GM23338 (cell line): ENCODE measurements around the gene TXNDC16. TPM values are rescaled to one million over a fixed set of nuclear protein-coding genes. Genes with fewer than 3 reads are reported as not detected.

Experiments used
- ATAC-seq: fragments of 200-7000 bp; cut with Tn5 transposase; 3 replicates; pipeline ENCODE4 v1.9.1; 2020
- DNase-seq: peaks from one replicate; pipeline ENCODE4 v3.0.0-alpha.2; 2015; ENCODE audit warnings: low spot score
- H2AFZ ChIP-seq: fragments of 200-600 bp; sonication (generic); 2 replicates; pipeline ENCODE4 v1.8.0; 2016; ENCODE audit warnings: antibody characterized with exemption, mild to moderate bottlenecking, moderate library complexity
- H3F3A ChIP-seq: fragments of 200-600 bp; sonication (generic); replicated peaks from 2 replicates; pipeline ENCODE4 v1.8.0; 2017; ENCODE audit warnings: antibody characterized with exemption, mixed run types, low read depth
- H3K27ac ChIP-seq: fragments of 200-600 bp; sonication (generic); 2 replicates; pipeline ENCODE4 v1.6.1; 2016; ENCODE audit warnings: low read depth
- H3K27me3 ChIP-seq: fragments of 200-600 bp; sonication (generic); 2 replicates; pipeline ENCODE4 v1.8.0; 2016; ENCODE audit warnings: mild to moderate bottlenecking, mixed run types, moderate library complexity; ENCODE audit not compliant: insufficient read depth
- H3K36me3 ChIP-seq: fragments of 200-600 bp; sonication (generic); 2 replicates; pipeline ENCODE4 v1.8.0; 2016; ENCODE audit warnings: mild to moderate bottlenecking; ENCODE audit not compliant: insufficient read depth
- H3K4me1 ChIP-seq: fragments of 200-600 bp; sonication (generic); 2 replicates; pipeline ENCODE4 v1.8.0; 2016; ENCODE audit warnings: mild to moderate bottlenecking, moderate library complexity; ENCODE audit not compliant: insufficient read depth
- H3K4me2 ChIP-seq: fragments of 200-600 bp; sonication (generic); 2 replicates; pipeline ENCODE4 v1.7.1; 2017; ENCODE audit warnings: mixed run types
- H3K4me3 ChIP-seq: fragments of 200-600 bp; sonication (generic); 2 replicates; pipeline ENCODE4 v1.6.1; 2016; ENCODE audit warnings: mixed run types
- H3K79me2 ChIP-seq: fragments of 200-600 bp; sonication (generic); replicated peaks from 2 replicates; pipeline ENCODE4 v1.8.0; 2017; ENCODE audit warnings: mild to moderate bottlenecking; ENCODE audit not compliant: insufficient read depth
- H3K9me2 ChIP-seq: fragments of 200-600 bp; sonication (generic); 2 replicates; pipeline ENCODE4 v1.8.0; 2017; ENCODE audit not compliant: insufficient read depth
- H4K20me1 ChIP-seq: fragments of 200-600 bp; sonication (generic); replicated peaks from 2 replicates; pipeline ENCODE4 v1.8.0; 2017; ENCODE audit warnings: mild to moderate bottlenecking; ENCODE audit not compliant: insufficient read depth
- H3K27ac Mint-ChIP-seq: 2 replicates; pipeline ENCODE4 v1.8.0; 2020; ENCODE audit warnings: inconsistent platforms, mild to moderate bottlenecking, moderate library complexity, mixed read lengths
- H3K27me3 Mint-ChIP-seq: 3 replicates; pipeline ENCODE4 v1.8.0; 2022; ENCODE audit warnings: low read depth, mild to moderate bottlenecking, moderate library complexity, mixed read lengths, inconsistent platforms; ENCODE audit not compliant: insufficient read depth, poor library complexity
- H3K36me3 Mint-ChIP-seq: 3 replicates; pipeline ENCODE4 v1.8.0; 2021; ENCODE audit warnings: low read depth, mild to moderate bottlenecking, inconsistent platforms, moderate library complexity, mixed read lengths
- H3K4me1 Mint-ChIP-seq: 3 replicates; pipeline ENCODE4 v1.8.0; 2020; ENCODE audit warnings: mild to moderate bottlenecking, inconsistent platforms, mixed read lengths
- H3K4me3 Mint-ChIP-seq: 3 replicates; pipeline ENCODE4 v1.8.0; 2021; ENCODE audit warnings: moderate library complexity, mild to moderate bottlenecking, inconsistent platforms, mixed read lengths
- H3K9me3 Mint-ChIP-seq: 3 replicates; pipeline ENCODE4 v1.8.0; 2020; ENCODE audit warnings: moderate library complexity, mild to moderate bottlenecking, inconsistent platforms, mixed read lengths
- polyA plus RNA-seq: library from polyadenylated mRNA; unstranded; fragments of >200 nt; fragmentation: Nextera tagmentation; extraction: Ambion mirVana; gene quantifications from 2 replicates; pipeline ENCODE4 v1.2.1, GENCODE V29; 2016
- total RNA-seq: library from RNA; depleted of rRNA; stranded (reverse); fragments of >200 nt; shearing (Covaris generic); gene quantifications from 2 replicates; pipeline ENCODE4 v1.2.3, GENCODE V29; 2014
- TF ChIP-seq, protein P1 (sequence below): fragments of 250-450 bp; sonication (Bioruptor Pico); IDR thresholded peaks from 2 replicates; pipeline ENCODE4 v1.5.0; 2020; ENCODE audit warnings: mild to moderate bottlenecking, moderate library complexity
- TF ChIP-seq, protein P2 (sequence below), 2 experiments: fragments of 200-600 bp in 1 of 2; sonication (generic) in 1 of 2; conservative IDR thresholded peaks; 2 replicates each; pipeline versions ENCODE4 v1.5.1 to v1.6.1; 2016 to 2017; ENCODE audit warnings: antibody characterized with exemption in 2 of 2, low read depth in 2 of 2, mild to moderate bottlenecking in 2 of 2, moderate library complexity in 1 of 2

Gene TXNDC16
- total and polyA plus RNA-seq, 2 experiments from 2014 or later = 13.6 to 14.0 TPM

GRCh38 chr14:52553002-52553670 is 831 bp upstream of the TXNDC16 start (continued):
- TF ChIP-seq, protein P1, sequence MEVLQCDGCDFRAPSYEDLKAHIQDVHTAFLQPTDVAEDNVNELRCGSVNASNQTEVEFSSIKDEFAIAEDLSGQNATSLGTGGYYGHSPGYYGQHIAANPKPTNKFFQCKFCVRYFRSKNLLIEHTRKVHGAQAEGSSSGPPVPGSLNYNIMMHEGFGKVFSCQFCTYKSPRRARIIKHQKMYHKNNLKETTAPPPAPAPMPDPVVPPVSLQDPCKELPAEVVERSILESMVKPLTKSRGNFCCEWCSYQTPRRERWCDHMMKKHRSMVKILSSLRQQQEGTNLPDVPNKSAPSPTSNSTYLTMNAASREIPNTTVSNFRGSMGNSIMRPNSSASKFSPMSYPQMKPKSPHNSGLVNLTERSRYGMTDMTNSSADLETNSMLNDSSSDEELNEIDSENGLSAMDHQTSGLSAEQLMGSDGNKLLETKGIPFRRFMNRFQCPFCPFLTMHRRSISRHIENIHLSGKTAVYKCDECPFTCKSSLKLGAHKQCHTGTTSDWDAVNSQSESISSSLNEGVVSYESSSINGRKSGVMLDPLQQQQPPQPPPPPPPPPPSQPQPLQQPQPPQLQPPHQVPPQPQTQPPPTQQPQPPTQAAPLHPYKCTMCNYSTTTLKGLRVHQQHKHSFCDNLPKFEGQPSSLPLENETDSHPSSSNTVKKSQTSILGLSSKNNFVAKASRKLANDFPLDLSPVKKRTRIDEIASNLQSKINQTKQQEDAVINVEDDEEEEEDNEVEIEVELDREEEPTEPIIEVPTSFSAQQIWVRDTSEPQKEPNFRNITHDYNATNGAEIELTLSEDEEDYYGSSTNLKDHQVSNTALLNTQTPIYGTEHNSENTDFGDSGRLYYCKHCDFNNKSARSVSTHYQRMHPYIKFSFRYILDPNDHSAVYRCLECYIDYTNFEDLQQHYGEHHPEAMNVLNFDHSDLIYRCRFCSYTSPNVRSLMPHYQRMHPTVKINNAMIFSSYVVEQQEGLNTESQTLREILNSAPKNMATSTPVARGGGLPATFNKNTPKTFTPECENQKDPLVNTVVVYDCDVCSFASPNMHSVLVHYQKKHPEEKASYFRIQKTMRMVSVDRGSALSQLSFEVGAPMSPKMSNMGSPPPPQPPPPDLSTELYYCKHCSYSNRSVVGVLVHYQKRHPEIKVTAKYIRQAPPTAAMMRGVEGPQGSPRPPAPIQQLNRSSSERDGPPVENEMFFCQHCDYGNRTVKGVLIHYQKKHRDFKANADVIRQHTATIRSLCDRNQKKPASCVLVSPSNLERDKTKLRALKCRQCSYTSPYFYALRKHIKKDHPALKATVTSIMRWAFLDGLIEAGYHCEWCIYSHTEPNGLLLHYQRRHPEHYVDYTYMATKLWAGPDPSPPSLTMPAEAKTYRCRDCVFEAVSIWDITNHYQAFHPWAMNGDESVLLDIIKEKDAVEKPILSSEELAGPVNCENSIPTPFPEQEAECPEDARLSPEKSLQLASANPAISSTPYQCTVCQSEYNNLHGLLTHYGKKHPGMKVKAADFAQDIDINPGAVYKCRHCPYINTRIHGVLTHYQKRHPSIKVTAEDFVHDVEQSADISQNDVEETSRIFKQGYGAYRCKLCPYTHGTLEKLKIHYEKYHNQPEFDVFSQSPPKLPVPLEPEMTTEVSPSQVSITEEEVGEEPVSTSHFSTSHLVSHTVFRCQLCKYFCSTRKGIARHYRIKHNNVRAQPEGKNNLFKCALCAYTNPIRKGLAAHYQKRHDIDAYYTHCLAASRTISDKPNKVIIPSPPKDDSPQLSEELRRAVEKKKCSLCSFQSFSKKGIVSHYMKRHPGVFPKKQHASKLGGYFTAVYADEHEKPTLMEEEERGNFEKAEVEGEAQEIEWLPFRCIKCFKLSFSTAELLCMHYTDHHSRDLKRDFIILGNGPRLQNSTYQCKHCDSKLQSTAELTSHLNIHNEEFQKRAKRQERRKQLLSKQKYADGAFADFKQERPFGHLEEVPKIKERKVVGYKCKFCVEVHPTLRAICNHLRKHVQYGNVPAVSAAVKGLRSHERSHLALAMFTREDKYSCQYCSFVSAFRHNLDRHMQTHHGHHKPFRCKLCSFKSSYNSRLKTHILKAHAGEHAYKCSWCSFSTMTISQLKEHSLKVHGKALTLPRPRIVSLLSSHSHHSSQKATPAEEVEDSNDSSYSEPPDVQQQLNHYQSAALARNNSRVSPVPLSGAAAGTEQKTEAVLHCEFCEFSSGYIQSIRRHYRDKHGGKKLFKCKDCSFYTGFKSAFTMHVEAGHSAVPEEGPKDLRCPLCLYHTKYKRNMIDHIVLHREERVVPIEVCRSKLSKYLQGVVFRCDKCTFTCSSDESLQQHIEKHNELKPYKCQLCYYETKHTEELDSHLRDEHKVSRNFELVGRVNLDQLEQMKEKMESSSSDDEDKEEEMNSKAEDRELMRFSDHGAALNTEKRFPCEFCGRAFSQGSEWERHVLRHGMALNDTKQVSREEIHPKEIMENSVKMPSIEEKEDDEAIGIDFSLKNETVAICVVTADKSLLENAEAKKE (CRISPR knock-in tag) = no peak

GRCh38 chr14:52551696-52552062 is 626 bp downstream of the TXNDC16 start:
- Histone ChIP-seq H3K4me2 (peak overlapping the region; percentile 93), H3K79me2 (peaks cover 22% of the 10 kb centered on the region), H3K9me2 (no peaks in the 10 kb centered on the region), H3F3A (no peaks in the 10 kb centered on the region), H3K4me3 (peak overlapping the region; percentile 91), H4K20me1 (peaks cover 2% of the 10 kb centered on the region; the same call in 1 of the 2 replicates), H3K27ac (peak overlapping the region; percentile 76), H2AFZ (peak overlapping the region; percentile 87), H3K36me3 (no peaks in the 10 kb centered on the region), H3K4me1 (peaks cover 21% of the 10 kb centered on the region; the same call in 1 of the 2 replicates), H3K27me3 (peaks cover 17% of the 10 kb centered on the region)
- DNase-seq = no peak
- TF ChIP-seq, protein P1 (CRISPR knock-in tag) = no peak
- TF ChIP-seq, protein P2, sequence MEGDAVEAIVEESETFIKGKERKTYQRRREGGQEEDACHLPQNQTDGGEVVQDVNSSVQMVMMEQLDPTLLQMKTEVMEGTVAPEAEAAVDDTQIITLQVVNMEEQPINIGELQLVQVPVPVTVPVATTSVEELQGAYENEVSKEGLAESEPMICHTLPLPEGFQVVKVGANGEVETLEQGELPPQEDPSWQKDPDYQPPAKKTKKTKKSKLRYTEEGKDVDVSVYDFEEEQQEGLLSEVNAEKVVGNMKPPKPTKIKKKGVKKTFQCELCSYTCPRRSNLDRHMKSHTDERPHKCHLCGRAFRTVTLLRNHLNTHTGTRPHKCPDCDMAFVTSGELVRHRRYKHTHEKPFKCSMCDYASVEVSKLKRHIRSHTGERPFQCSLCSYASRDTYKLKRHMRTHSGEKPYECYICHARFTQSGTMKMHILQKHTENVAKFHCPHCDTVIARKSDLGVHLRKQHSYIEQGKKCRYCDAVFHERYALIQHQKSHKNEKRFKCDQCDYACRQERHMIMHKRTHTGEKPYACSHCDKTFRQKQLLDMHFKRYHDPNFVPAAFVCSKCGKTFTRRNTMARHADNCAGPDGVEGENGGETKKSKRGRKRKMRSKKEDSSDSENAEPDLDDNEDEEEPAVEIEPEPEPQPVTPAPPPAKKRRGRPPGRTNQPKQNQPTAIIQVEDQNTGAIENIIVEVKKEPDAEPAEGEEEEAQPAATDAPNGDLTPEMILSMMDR (conservative IDR thresholded peaks at IDR 0.05; ENCODE audit: low read depth in 2 of 2) = peak in 1 of 2 experiments; percentile 28; a peak in 3 of 4 replicates
- Mint-ChIP-seq H3K4me3 (peak overlapping the region; percentile 85), H3K4me1 (peaks cover 13% of the 10 kb centered on the region; the same call in 2 of the 3 replicates), H3K27me3 (peaks cover 3% of the 10 kb centered on the region), H3K9me3 (no peaks in the 10 kb centered on the region; the same call in 2 of the 3 replicates), H3K27ac (peak overlapping the region; percentile 2; the same call in 1 of the 2 replicates), H3K36me3 (no peaks in the 10 kb centered on the region; the same call in 2 of the 3 replicates)
- peak; percentile 4 for ATAC-seq
